K562 (cell line): ENCODE data around the gene ORC1. TPM values are rescaled to one million over a fixed set of nuclear protein-coding genes. Genes with fewer than 3 reads are reported as not detected.

Experiments used
- ATAC-seq: fragments of 200-7000 bp; cut with Tn5 transposase; 3 replicates; pipeline ENCODE4 v1.9.1; 2020; ENCODE audit warnings: moderate library complexity
- BruUV-seq: library from RNA; stranded (reverse); fragments of 400-500 nt; replicated peaks from 2 replicates; lab custom pipeline; 2021; lab: Mats Ljungman, UMichigan
- CTCF ChIA-PET: fragments of 300-600 bp; formaldehyde crosslinking; extraction: SDS; loops from one replicate; lab custom pipeline; 2021; ENCODE audit warnings: low intra/inter-chr PET ratio; lab: Yijun Ruan, JAX
- POLR2A ChIA-PET: fragments of 300-600, 350-650 bp; sonication (Branson Sonifier 250); formaldehyde crosslinking; extraction: SDS; loops from one replicate; lab custom pipeline; 2021; ENCODE audit warnings: antibody characterized with exemption, inconsistent platforms; lab: Yijun Ruan, JAX
- DNase-seq, 4 experiments: peaks; one replicate each; pipeline versions ENCODE4 v3.0.0 to v3.0.0-alpha.2; 2011 to 2018; ENCODE audit warnings: low spot score in 3 of 4, mixed read lengths in 3 of 4; ENCODE audit errors: extremely low read depth in 1 of 4
- FAIRE-seq: peaks from 2 replicates; lab custom pipeline; 2011; peaks lifted over from hg19 to GRCh38; lab: Jason Lieb, UNC
- H2AFZ ChIP-seq: 2 replicates; pipeline ENCODE4 v1.6.0; 2011; ENCODE audit warnings: low read depth, low read length, control low read depth, inconsistent platforms
- H3K27ac ChIP-seq: fragments of 200-600 bp; 3 replicates; pipeline ENCODE4 v1.8.0; 2011; ENCODE audit warnings: low read depth, mild to moderate bottlenecking, control low read depth, inconsistent platforms, low read length, moderate library complexity, mixed read lengths; ENCODE audit errors: extremely low read depth
- H3K27me3 ChIP-seq, 2 experiments: fragments of 300-600 bp in 1 of 2; 2 replicates in 1 of 2; 3 replicates in 1 of 2; pipeline versions ENCODE4 v1.6.0 to v1.8.0; 2011; ENCODE audit warnings: inconsistent platforms in 2 of 2, low read length in 2 of 2, mild to moderate bottlenecking in 1 of 2, mixed read lengths in 1 of 2, moderate library complexity in 1 of 2; ENCODE audit not compliant: control insufficient read depth in 2 of 2, insufficient read depth in 2 of 2
- H3K36me3 ChIP-seq: fragments of 300-600 bp; 3 replicates; pipeline ENCODE4 v1.8.0; 2011; ENCODE audit warnings: mild to moderate bottlenecking, low read length, inconsistent platforms; ENCODE audit not compliant: control insufficient read depth, insufficient read depth
- H3K4me1 ChIP-seq, 2 experiments: fragments of 200-600 bp in 1 of 2; replicated peaks in 1 of 2; 2 replicates in 1 of 2; 3 replicates in 1 of 2; pipeline versions ENCODE4 v1.5.1 to v1.8.0; 2011; ENCODE audit warnings: inconsistent platforms in 2 of 2, low read length in 2 of 2, mild to moderate bottlenecking in 1 of 2, mixed read lengths in 1 of 2, moderate library complexity in 1 of 2; ENCODE audit not compliant: control insufficient read depth in 2 of 2, insufficient read depth in 2 of 2
- H3K4me2 ChIP-seq: 2 replicates; pipeline ENCODE4 v1.6.1; 2011; ENCODE audit warnings: low read length, control low read depth, inconsistent platforms, mixed read lengths; ENCODE audit not compliant: insufficient read depth
- H3K4me3 ChIP-seq: fragments of 200-600 bp; sonication (generic), shearing (Covaris generic); 2 replicates; pipeline ENCODE4 v1.5.1; 2016; ENCODE audit warnings: control low read depth, inconsistent platforms
- H3K79me2 ChIP-seq: fragments of 200-600 bp; 3 replicates; pipeline ENCODE4 v1.8.0; 2011; ENCODE audit warnings: low read length, inconsistent platforms; ENCODE audit not compliant: control insufficient read depth, insufficient read depth
- H3K9ac ChIP-seq, 2 experiments: 2 replicates each; pipeline versions ENCODE4 v1.6.0 to v1.6.1; 2011; ENCODE audit warnings: low read depth in 2 of 2, low read length in 2 of 2, control low read depth in 1 of 2, inconsistent platforms in 1 of 2, mild to moderate bottlenecking in 1 of 2, mixed read lengths in 1 of 2; ENCODE audit not compliant: insufficient read depth in 1 of 2
- H3K9me1 ChIP-seq: one replicate; pipeline ENCODE4 v1.6.0; 2011; ENCODE audit warnings: inconsistent platforms, mild to moderate bottlenecking, low read length, moderate library complexity; ENCODE audit not compliant: control insufficient read depth, insufficient read depth
- H3K9me3 ChIP-seq: replicated peaks from 2 replicates; pipeline ENCODE4 v1.5.1; 2011; ENCODE audit warnings: low read depth, low read length, inconsistent platforms; ENCODE audit not compliant: control insufficient read depth, insufficient read depth
- H4K20me1 ChIP-seq: replicated peaks from 2 replicates; pipeline ENCODE4 v1.6.1; 2011; ENCODE audit warnings: low read length, inconsistent platforms, mixed read lengths; ENCODE audit not compliant: control insufficient read depth, insufficient read depth
- CBX3 ChIP-seq, 2 experiments: IDR thresholded peaks; 1 replicate in 1 of 2; 2 replicates in 1 of 2; pipeline ENCODE4 v1.6.1; 2012; ENCODE audit warnings: inconsistent platforms in 2 of 2, low read length in 2 of 2, borderline replicate concordance in 1 of 2, control low read depth in 1 of 2
- CHD2 ChIP-seq: IDR thresholded peaks from 2 replicates; pipeline ENCODE4 v1.6.1; 2011; ENCODE audit warnings: low read depth, low read length
- DNMT1 ChIP-seq: fragments of 450-650 bp; IDR thresholded peaks from 2 replicates; pipeline ENCODE4 v1.6.1; 2016; ENCODE audit warnings: antibody characterized with exemption, mild to moderate bottlenecking
- FIP1L1 ChIP-seq: fragments of 200-400 bp; formaldehyde crosslinking; IDR thresholded peaks from 2 replicates; pipeline ENCODE4 v1.6.1; 2018; ENCODE audit warnings: mild to moderate bottlenecking, low read depth, low read length; ENCODE audit not compliant: poor library complexity, severe bottlenecking
- HSF4 ChIP-seq: fragments of 250-450 bp; sonication (Bioruptor Pico); IDR thresholded peaks from 2 replicates; pipeline ENCODE4 v2.1.2; 2022; ENCODE audit warnings: mild to moderate bottlenecking, moderate library complexity, borderline replicate concordance
- MIER1 ChIP-seq: fragments of 450-650 bp; IDR thresholded peaks from 2 replicates; pipeline ENCODE4 v1.6.1; 2016; ENCODE audit warnings: antibody characterized with exemption, mild to moderate bottlenecking, low read depth
- RFX1 ChIP-seq: fragments of 450-650 bp; IDR thresholded peaks from 2 replicates; pipeline ENCODE4 v1.6.1; 2016; ENCODE audit warnings: mild to moderate bottlenecking, moderate library complexity
- SPI1 ChIP-seq: IDR thresholded peaks from 2 replicates; pipeline ENCODE4 v1.6.1; 2011; ENCODE audit warnings: low read depth, low read length, control low read depth, borderline replicate concordance
- TCF7L2 ChIP-seq: fragments of 150-350 bp; IDR thresholded peaks from 2 replicates; pipeline ENCODE4 v1.6.1; 2016; ENCODE audit warnings: low read depth, mild to moderate bottlenecking, low read length, moderate library complexity
- TSC22D4 ChIP-seq: fragments of 450-650 bp; IDR thresholded peaks from 2 replicates; pipeline ENCODE4 v1.6.1; 2016; ENCODE audit warnings: missing genetic modification characterization, missing biosample characterization, control low read depth
- ZBTB1 ChIP-seq: sonication (generic); formaldehyde crosslinking; IDR thresholded peaks from 2 replicates; pipeline ENCODE4 v1.8.1; 2023; ENCODE audit warnings: missing genetic modification reagents, low read depth, mild to moderate bottlenecking, borderline replicate concordance
- ZBTB12 ChIP-seq: fragments of 250-450 bp; sonication (Bioruptor Pico); IDR thresholded peaks from 2 replicates; pipeline ENCODE4 v1.4.0; 2020
- ZBTB34 ChIP-seq: fragments of 250-450 bp; sonication (Bioruptor Pico); IDR thresholded peaks from 2 replicates; pipeline ENCODE4 v1.8.0; 2021; ENCODE audit warnings: mild to moderate bottlenecking, moderate library complexity
- ZNF124 ChIP-seq: sonication (generic); formaldehyde crosslinking; IDR thresholded peaks from 2 replicates; pipeline ENCODE4 v1.8.1; 2022; ENCODE audit warnings: missing genetic modification reagents
- ZNF384 ChIP-seq: IDR thresholded peaks from 2 replicates; pipeline ENCODE4 v1.6.1; 2012; ENCODE audit warnings: low read depth, low read length, improper control_type of control experiment
- ZNF592 ChIP-seq: fragments of 450-650 bp; IDR thresholded peaks from 2 replicates; pipeline ENCODE4 v1.6.1; 2017; ENCODE audit warnings: antibody characterized with exemption, mild to moderate bottlenecking
- WGBS: fragments of 100-300 bp; shearing (Covaris generic); methylation state at CpG from one replicate; pipeline ENCODE4 v1.1.6; 2016; ENCODE audit warnings: low coverage, mixed read lengths; ENCODE audit not compliant: insufficient coverage; ENCODE audit errors: missing lambda C conversion rate; 5-methylcytosine and 5-hydroxymethylcytosine counted together
- in situ Hi-C: fragments of 300-500 bp; cut with MboI; formaldehyde crosslinking; loops from 4 replicates; pipeline ENCODE4 v1.15.0; 2018; ENCODE audit warnings: inconsistent platforms, mixed read lengths
- intact Hi-C: fragments of 100-400 bp; cut with micrococcal nuclease; formaldehyde crosslinking; loops from 2 replicates; pipeline ENCODE4 v1.14.2; 2022
- polyA plus RNA-seq, 8 experiments: library from polyadenylated mRNA; depleted of rRNA in 4 of 8; stranded (reverse) in 5 of 8; unstranded in 3 of 8; fragments of >200 nt; fragmentation: Nextera tagmentation in 2 of 8; fragmentation: Illumina TruSeq in 1 of 8; extraction: Ambion mirVana in 2 of 8; extraction: Trizol in 1 of 8; gene quantifications; 2 replicates each; pipeline versions ENCODE4 v1.2.1 to v1.2.3, GENCODE V29; 2011 to 2014; ENCODE audit warnings: inconsistent platforms in 1 of 8, missing spikeins in 1 of 8
- total RNA-seq, 7 experiments: library from RNA; depleted of rRNA in 6 of 7; stranded (reverse); fragments of >200 nt in 6 of 7; fragmentation: Illumina TruSeq in 2 of 7; extraction: Trizol in 2 of 7; gene quantifications; 2 replicates each; pipeline versions ENCODE4 v1.2.1 to v1.2.3, GENCODE V29; 2011 to 2021; ENCODE audit warnings: low replicate concordance in 1 of 7

ORC1 gene
- total and polyA plus RNA-seq, 9 of the 15 experiments (the other 6 are each of a cell fraction or from before 2014, with no cell fraction given) = 26.4 to 91.6 (median 69.7) TPM

- intact Hi-C loops (loop anchor here (2.0 kb wide), 1 partner anchor 322 kb away; no protein-coding TSS in a partner anchor), in situ Hi-C loops (no loop called here)
- H3K4me3 ChIP-seq = peak overlapping the region; percentile 77
- peaks cover 21 to 37% of the 10 kb centered on the region in 2 experiments for H3K4me1 ChIP-seq
- ATAC-seq (peak; percentile 61), DNase-seq (peak; percentile 62 to 86 (median 71)), FAIRE-seq (peak; percentile 83)
- H3K9me1 ChIP-seq = peaks cover 5% of the 10 kb centered on the region
- TSS peak; percentile 89 for BruUV-seq
- H3K9ac ChIP-seq = peak overlapping the region; percentile 95 to 98
- no peaks in the 10 kb centered on the region for H3K9me3 ChIP-seq
- H4K20me1 ChIP-seq = no peaks in the 10 kb centered on the region; the same call in 1 of the 2 replicates
- ChIA-PET POLR2A (interaction anchor here (0.5 to 3.7 kb wide), 15 partner anchors 11 to 801 kb away, joined by 3 to 29 read pairs (median 5); partner anchors contain the start of genes ORC1, PRPF38A and TUT4), CTCF (no interaction called here)
- peaks cover 22% of the 10 kb centered on the region for H3K79me2 ChIP-seq
- peak overlapping the region; percentile 85 for H2AFZ ChIP-seq
- peak overlapping the region; percentile 93 for H3K27ac ChIP-seq
- no peaks in the 10 kb centered on the region for H3K27me3 ChIP-seq
- peaks cover 48% of the 10 kb centered on the region; the same call in 2 of the 3 replicates for H3K36me3 ChIP-seq
- WGBS = 3% methylated on average over 22 of the region's 22 CpGs
- peak overlapping the region; percentile 91 for H3K4me2 ChIP-seq
- TF ChIP-seq DNMT1 (no peak), ZBTB12 (no peak), RFX1 (no peak), ZNF124 (CRISPR knock-in tag) (no peak), CHD2 (no peak), TSC22D4 (tag) (no peak), ZNF592 (peak; percentile 84), CBX3 (IDR thresholded peaks at IDR 0.05; ENCODE audit: borderline replicate concordance in 1 of 2, low read length in 2 of 2) (no peak; a peak in 1 of 3 replicates), HSF4 (CRISPR knock-in tag) (peak; percentile 34; the same call in 1 of the 2 replicates), ZBTB1 (CRISPR knock-in tag) (no peak), MIER1 (no peak), TCF7L2 (no peak), FIP1L1 (no peak), SPI1 (0 out of 2 replicates have a peak, but pooled peaks have one; percentile 1), ZBTB34 (CRISPR knock-in tag) (no peak), ZNF384 (no peak)
Observed at GRCh38 chr1:52365071-52365745, 39.0 kb downstream of the ORC1 start.
